Skeletal muscle tissue (tissue), 2 donors: ENCODE data around the gene LCN10. TPM values are rescaled to one million over a fixed set of nuclear protein-coding genes. Genes with fewer than 3 reads are reported as not detected.

Experiments used
- small RNA-seq: library from RNA; depleted of rRNA; stranded (forward); fragments of <200 nt; gene quantifications from one replicate; pipeline ENCODE3, GENCODE V24; 2014
- total RNA-seq: library from RNA; depleted of rRNA; stranded (reverse); fragments of >200 nt; gene quantifications from one replicate; pipeline ENCODE4 v1.2.3, GENCODE V29; 2014

The LCN10 gene
- total RNA-seq, 1 donor from 2014 or later = 2.1 TPM

Small RNAs within 50 kb of the gene (small RNA-seq; reads per million reads assigned to genes)
- gene ATP6V1G1P3 (not detected), gene MIR6722 (not detected)

Other genes starting within 250 kb of the LCN10 start
- 69.4 TPM for gene NOTCH1, start 196.9 kb downstream of the LCN10 start, total RNA-seq
- 51.7 TPM for gene EGFL7, start 80.0 kb downstream of the LCN10 start, total RNA-seq
- 27.1 TPM for gene AGPAT2, start 55.5 kb downstream of the LCN10 start, total RNA-seq
- gene DIPK1B, start 30.4 kb downstream of the LCN10 start, total RNA-seq = 11.0 TPM
- gene LCN6, start 5.6 kb upstream of the LCN10 start, total RNA-seq = not detected
- gene LCN8, start 15.3 kb upstream of the LCN10 start, total RNA-seq = not detected
- gene LCN15, start 21.6 kb upstream of the LCN10 start, total RNA-seq = not detected
- 28.7 TPM for gene TMEM141, start 48.4 kb upstream of the LCN10 start, total RNA-seq
- gene CCDC183, start 53.4 kb upstream of the LCN10 start, total RNA-seq = 1.0 TPM
- 34.4 TPM for gene RABL6, start 65.0 kb upstream of the LCN10 start, total RNA-seq
- 0.52 TPM for gene AJM1, start 99.5 kb upstream of the LCN10 start, total RNA-seq
- 109 TPM for gene PHPT1, start 106.5 kb upstream of the LCN10 start, total RNA-seq
- 0.52 TPM for gene MAMDC4, start 109.4 kb upstream of the LCN10 start, total RNA-seq
- gene EDF1, start 123.4 kb upstream of the LCN10 start, total RNA-seq = 196 TPM
- gene TRAF2, start 143.6 kb upstream of the LCN10 start, total RNA-seq = 4.7 TPM
- gene FBXW5, start 201.8 kb upstream of the LCN10 start, total RNA-seq = 45.4 TPM
- not detected for gene C8G, start 202.3 kb upstream of the LCN10 start, total RNA-seq
- not detected for gene LCN12, start 209.3 kb upstream of the LCN10 start, total RNA-seq
- gene PTGDS, start 234.6 kb upstream of the LCN10 start, total RNA-seq = 4.2 TPM
- under 0.01 TPM for gene LCNL1, start 240.1 kb upstream of the LCN10 start, total RNA-seq
- gene PAXX, start 249.5 kb upstream of the LCN10 start, total RNA-seq = 2.1 TPM